Stimulated activated CD4-positive, alpha-beta T cell treated with anti-CD3 and anti-CD28 coated beads, TNF-alpha, amount 100 ng/mL, for 4 hours (primary cell): ENCODE data around the gene ST8SIA6.
"Not testable (repeated sequence)": the region's sequence is repeated elsewhere in the genome, so short reads cannot be mapped to it uniquely, and the experiment has no call there.

ENCODE experiments used
- DNase-seq, 3 experiments: peaks; one replicate each; pipeline ENCODE4 v3.0.0-alpha.2; 2020; ENCODE audit warnings: low read depth in 3 of 3

Gene ST8SIA6

GRCh38 chr10:17348011-17348500 is 106.3 kb downstream of the ST8SIA6 start:
- DNase-seq, result no peak

GRCh38 chr10:17344206-17344605 is 110.2 kb downstream of the ST8SIA6 start:
- no peak for DNase-seq

- DNase-seq, result no peak
Measured at GRCh38 chr10:17343118-17343517, 111.3 kb downstream of the ST8SIA6 start.

- no peak for DNase-seq
Measured at GRCh38 chr10:17340144-17340829, 114.1 kb downstream of the ST8SIA6 start.

GRCh38 chr10:17335065-17335464 is 119.3 kb downstream of the ST8SIA6 start:
- no peak for DNase-seq

GRCh38 chr10:17330501-17330900 is 123.9 kb downstream of the ST8SIA6 start:
- DNase-seq, result no peak

- DNase-seq, result no peak
Measured at GRCh38 chr10:17326377-17326776, 128.0 kb downstream of the ST8SIA6 start.

GRCh38 chr10:17321957-17322356 is 132.4 kb downstream of the ST8SIA6 start:
- not testable (repeated sequence) for DNase-seq

GRCh38 chr10:17316488-17317170 is 137.8 kb downstream of the ST8SIA6 start:
- DNase-seq, result no peak

GRCh38 chr10:17309435-17309834 is 145.0 kb downstream of the ST8SIA6 start:
- no peak for DNase-seq

- no peak for DNase-seq
Measured at GRCh38 chr10:17307123-17307522, 147.3 kb downstream of the ST8SIA6 start.

- no peak for DNase-seq
Measured at GRCh38 chr10:17292375-17292774, 162.0 kb downstream of the ST8SIA6 start.

GRCh38 chr10:17290226-17290625 is 164.2 kb downstream of the ST8SIA6 start:
- DNase-seq, result no peak

GRCh38 chr10:17289763-17290162 is 164.6 kb downstream of the ST8SIA6 start:
- no peak for DNase-seq

GRCh38 chr10:17286562-17287550 is 167.5 kb downstream of the ST8SIA6 start:
- DNase-seq, result no peak

GRCh38 chr10:17282311-17282710 is 172.1 kb downstream of the ST8SIA6 start:
- no peak for DNase-seq

- DNase-seq, result no peak
Measured at GRCh38 chr10:17278607-17279240, 175.7 kb downstream of the ST8SIA6 start.

GRCh38 chr10:17276756-17277424 is 177.5 kb downstream of the ST8SIA6 start:
- DNase-seq, result no peak

GRCh38 chr10:17273403-17273802 is 181.0 kb downstream of the ST8SIA6 start:
- DNase-seq, result no peak

- no peak for DNase-seq
Measured at GRCh38 chr10:17272648-17273047, 181.7 kb downstream of the ST8SIA6 start.
